Neural progenitor cell (in vitro differentiated cells): Measurements from ENCODE around the gene TRIM40.

Experiments
- CTCF ChIP-seq: fragments of 200-600 bp; sonication (generic); IDR thresholded peaks from 2 replicates; pipeline ENCODE4 v1.5.1; 2017; ENCODE audit warnings: antibody characterized with exemption, mild to moderate bottlenecking
- EZH2 ChIP-seq: fragments of 200-600 bp; sonication (generic); IDR thresholded peaks from 2 replicates; pipeline ENCODE4 v1.6.1; 2017; ENCODE audit warnings: antibody characterized with exemption, mild to moderate bottlenecking, moderate library complexity

GRCh38 chr6:30104661-30105060 lies 31.3 kb upstream of the TRIM40 start:
- peak; percentile 30 for TF ChIP-seq CTCF
- no peak for TF ChIP-seq EZH2
